GM19099 (cell line): Measurements from ENCODE around the gene RTCB.
"Not testable (repeated sequence)": the region's sequence is repeated elsewhere in the genome, so short reads cannot be mapped to it uniquely, and the experiment has no call there.

Experiments used
- POLR2A ChIP-seq: IDR thresholded peaks from 3 replicates; pipeline ENCODE4 v1.6.1; 2011; ENCODE audit warnings: low read depth; ENCODE audit not compliant: insufficient read length; ENCODE audit errors: extremely low read depth

Gene RTCB

DNA sequence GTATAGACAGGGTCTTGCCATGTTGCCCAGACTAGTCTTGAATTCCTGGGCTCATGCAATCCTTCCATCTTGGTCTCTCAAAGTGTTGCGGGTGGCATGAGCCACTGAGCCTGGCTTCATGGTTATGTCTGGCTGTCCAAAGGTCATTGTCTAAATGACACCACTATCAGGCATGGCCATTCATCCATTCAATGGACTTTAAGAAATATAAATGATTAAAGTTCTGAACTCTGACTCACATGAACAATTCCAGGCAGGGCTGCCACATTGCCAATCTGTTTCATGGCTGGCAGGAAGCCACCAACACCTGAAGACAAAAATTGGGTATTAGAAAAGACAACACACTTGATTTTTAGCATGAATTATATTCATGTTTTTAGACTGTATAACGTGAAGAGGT is 4.1 kb downstream of the RTCB start:
- TF ChIP-seq POLR2A = no peak

DNA sequence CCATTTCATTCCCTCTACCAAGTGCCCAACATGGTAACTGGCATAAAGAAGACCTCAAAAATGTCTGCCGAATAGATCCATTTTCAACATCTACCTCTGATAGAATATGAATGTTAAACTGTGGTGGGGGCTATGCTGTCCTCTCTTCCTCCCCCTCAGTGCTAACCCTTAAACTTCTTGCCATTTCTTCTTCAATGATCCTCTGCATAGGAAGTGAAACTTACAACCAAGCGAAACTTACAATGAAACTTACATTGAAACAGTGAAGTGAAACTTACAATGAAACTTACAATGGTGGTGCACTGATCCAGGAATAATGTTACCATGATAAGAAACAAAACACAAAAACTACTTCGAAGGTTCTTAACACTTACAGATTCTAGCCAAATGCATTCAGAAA is 4.7 kb downstream of the RTCB start:
- no peak for TF ChIP-seq POLR2A

DNA sequence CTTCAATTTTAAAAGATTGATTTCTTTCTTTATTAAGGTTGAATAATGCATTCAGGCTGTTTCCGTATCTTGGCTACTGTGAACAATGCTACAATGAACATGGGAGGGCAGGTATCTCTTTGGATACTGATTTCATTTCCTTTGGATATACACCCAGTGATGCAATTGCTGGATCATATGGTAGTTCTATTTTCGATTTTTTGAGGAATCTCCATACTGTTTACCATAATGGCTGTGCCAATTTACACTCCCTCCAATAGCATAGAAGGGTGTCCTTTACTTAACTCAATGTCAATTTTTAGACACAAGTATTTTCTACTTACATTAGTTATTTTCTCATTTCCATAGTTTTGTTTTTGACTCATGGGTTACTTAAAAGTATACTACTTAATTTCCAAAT is 8.0 kb downstream of the RTCB start:
- TF ChIP-seq POLR2A = no peak

DNA sequence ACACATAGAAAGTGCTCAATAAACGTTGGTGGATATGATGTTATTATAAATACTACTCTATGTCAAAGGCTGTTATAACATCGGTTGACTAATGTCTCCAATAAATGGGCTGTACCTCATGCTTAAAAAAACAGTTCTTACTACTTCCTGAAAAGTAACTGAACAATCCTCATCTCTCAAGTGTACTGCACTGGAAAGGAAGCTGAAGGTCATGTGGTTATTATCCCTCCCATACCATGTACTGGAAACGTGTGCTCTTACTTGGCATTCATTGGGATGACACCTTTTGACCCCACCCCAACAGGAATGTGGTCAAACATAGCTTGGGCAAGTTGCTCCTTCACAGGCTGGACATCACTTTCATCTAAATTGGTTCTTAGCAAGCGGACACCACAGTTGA is 10.6 kb downstream of the RTCB start:
- TF ChIP-seq POLR2A = no peak

DNA sequence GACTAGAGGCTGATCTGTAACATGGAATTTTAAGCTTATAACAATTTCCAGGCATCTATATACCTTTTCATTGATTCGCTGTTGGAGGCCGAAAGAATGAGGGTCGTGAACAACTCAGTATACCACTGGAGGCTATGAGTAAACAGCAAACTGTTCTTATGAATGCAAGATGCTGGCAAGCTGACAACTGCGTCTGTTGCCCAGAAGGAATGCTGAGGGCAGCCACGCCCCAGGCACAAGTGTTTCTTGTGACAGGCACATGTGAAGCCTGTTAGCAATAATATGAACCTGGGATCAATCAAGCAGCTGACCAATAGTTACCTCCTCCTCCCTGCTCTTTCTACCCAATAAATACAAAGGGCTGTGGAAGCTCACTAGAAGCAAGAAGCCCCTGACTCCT is 15.3 kb downstream of the RTCB start:
- TF ChIP-seq POLR2A = no peak

DNA sequence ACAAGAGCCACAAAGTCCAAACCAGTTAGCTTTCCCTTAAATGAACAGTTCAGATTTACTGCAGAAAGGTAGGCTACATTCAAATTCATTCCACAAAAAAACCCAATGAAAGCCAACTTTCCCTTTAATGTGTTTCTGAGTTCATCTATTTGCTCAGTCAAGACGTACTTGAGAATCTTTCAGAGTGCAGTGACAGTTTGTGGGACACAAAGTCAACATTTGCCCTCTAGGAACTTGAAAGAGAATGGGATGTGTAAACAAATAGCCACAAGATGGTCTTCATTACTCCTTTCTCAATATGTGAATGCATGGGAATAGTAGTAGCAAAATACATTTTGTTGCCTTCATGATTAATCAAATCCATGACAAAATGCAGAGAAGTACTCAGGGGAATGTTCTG is 15.8 kb downstream of the RTCB start:
- no peak for TF ChIP-seq POLR2A

DNA sequence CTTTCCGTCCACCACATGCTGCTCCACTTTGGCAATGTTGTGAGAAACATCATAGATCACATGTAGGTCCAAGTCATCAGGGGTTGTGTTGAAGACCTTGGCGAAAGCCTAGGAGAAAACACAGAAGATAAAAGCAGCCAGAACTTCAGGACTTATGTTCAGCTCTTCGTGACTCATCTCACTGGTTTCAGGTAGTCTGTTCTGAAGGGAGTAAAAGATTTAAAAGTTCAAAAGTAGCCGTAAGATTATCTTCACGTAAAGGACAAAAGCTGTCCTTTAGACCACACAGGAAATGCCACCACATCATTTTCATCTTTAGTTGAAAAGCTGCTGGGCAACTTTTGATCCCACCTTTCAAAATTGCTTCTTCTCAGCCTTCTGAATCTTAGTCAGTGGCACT is 16.9 kb downstream of the RTCB start:
- no peak for TF ChIP-seq POLR2A

DNA sequence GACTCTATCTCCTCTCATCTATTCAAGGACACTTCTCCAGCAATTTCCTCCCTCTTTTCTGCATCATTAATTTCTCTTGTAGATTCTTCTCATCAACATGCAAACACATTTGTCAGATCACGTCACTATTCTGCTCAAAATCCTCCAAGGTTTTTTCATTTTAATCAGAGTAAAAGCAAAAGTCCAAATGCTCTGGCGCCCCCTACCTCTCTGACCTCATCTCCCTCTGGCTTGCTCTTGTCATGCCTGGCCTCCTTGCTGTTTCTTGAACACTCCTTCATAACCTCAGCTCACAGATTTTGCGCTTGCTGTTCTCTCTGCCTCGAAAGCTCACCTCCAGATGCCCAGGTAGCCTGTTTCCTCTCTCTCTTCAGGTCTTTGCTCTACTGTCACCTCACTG is 22.4 kb downstream of the RTCB start:
- no peak for TF ChIP-seq POLR2A

DNA sequence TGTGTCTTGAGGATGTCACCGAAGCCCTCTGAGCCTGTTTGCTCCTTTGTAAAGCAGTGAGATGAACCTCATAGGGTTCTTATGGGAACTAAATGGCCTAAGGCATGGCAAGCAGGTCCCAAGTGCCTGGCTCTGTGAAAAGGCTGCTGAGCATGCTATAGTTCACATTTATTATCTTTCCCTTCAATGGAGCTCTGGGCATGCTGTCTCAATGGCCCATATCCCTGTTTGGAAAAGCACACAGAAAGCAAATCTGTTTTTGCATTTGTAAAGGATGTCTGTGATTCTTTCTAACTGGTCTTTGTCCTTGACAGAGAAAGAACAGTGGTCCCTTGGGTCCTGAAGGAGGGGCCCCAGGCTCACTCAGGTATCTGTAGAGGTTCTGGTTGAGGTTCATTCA is 26.4 kb downstream of the RTCB start:
- TF ChIP-seq POLR2A = no peak

DNA sequence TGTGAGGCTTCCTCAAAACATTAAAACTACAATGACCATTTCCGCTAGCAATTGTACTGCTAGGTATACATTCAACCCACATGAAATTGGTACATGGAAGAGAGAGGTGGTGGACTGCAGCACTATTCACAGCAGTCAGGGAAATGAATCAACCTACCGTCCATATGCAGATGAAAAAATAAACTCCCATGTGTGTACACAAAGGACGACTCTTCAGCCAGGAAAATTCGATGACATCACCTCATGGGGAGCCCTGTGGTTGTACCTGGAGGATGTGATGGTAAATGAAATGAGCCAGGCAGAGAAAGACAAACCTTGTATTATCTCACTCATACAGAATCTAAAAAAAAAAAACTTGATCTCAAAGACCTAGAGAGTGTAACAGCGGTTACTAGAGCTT is 31.1 kb downstream of the RTCB start:
- no peak for TF ChIP-seq POLR2A

DNA sequence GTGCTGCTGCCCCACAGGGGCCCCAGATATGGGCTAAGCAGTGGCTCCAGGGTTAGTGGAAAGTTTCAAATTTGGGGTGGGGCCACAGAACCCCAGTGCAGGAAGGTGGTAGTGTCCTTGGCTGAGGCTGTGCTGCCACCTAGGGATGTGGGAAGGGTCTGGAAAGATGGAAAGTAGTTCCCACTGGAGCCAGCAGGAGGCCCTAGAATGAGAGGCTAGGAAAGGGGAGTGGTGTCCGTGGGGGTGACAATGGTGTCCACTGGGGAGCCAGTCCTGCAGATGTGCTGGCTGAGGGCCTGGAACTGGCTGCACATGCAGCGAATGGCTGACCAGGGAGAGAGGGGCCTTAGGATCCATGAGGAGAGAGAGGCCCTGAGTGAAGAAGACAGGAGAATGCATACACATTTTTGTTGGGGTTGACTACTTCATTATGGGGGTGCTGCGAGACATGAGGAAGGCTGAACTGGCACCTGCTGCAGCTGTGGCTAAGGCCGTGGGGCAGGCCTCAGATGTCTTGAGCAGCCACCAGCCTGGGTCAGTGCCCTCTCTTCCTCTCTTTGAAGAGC is 33.3 kb downstream of the RTCB start:
- TF ChIP-seq POLR2A = no peak

DNA sequence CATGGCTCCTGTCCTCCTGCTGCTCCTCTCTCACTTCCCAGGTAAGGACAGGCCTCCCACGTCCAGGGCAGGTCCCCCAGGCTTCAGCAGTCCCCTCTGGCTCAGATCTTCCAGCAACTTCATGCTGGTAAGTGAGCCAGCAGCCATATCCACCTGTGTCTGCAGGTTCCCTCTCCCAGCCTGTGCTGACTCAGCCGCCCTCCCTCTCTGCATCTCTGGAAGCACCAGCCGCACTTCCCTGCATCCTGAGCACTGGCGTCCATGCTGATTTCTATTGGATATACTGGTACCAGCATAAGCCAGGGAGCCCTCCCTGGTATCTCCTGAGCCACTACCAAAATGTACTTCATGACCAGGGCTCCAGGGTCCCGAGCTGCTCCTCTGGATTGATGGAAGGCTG is 35.4 kb downstream of the RTCB start:
- TF ChIP-seq POLR2A = no peak

DNA sequence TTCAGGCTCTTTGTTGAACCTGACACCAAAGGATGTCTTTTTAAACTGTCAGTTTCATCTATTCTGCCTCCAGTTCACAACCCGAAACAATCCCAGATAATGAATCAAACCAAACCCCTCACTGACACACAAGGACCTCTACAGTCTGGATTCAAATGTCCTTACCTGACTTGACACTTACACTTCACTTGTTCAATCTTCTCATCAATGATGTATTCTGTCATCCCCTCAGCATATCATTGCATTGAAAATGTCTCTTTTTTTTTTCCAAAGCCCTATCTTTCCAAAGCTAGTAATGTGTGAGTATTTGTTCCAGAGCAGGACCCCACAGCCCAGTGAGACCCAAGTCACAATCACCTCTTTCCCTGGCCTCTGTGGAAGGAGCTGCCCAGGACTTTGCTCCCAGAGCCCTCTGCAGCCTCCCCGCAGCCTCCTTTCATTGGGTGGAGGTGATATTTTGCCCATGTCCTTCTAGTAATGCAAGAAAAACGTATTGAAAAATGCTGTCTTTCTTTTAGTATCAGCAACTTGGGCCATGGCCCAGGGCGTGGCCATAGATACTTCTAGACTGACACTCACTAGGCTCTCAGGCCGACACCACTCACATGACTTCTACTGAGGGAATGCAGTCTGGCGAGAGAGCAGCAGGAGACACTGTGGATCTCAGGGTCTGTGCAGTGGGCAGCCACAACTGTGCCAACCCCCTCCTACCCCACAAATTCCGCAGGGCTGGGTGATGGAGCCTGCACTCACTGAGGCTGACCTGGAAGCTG is 36.2 kb downstream of the RTCB start:
- no peak for TF ChIP-seq POLR2A

DNA sequence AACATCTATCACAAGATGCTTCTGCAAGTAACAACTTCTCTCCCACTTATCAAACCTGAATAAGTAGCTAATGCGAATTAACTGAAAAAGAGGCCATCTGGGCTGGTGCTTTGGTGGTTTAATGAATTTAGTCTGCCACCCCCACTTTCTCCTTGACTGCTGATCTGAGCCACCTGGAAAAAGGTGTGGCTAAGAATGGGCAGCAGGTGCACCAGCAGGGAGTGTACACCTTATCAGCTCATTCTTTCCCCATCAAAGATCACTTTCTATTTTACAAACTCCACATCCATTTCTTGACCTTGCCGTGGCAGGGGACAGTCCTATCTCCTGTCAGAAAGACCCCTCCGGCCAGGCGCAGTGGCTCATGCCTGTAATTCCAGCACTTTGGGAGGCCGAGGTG is 47.8 kb downstream of the RTCB start:
- no peak for TF ChIP-seq POLR2A

DNA sequence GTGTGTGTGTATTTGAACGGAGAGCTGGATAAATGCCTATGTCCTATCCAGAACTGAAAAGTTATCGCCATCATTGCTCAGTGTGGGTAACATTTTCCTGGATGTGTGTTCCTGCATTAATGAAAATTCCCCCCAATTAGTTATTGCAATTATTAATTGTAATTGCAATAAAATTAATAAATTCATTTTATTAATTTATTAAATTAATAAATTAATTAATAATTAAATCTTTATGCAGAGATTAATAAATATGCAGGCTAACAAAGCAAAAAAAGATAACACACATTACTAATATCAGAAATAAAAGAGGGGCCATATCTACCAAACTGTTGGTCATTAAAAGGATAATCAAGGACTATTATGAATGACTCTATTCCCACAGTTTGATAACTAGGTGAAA is 50.8 kb downstream of the RTCB start:
- TF ChIP-seq POLR2A = no peak

DNA sequence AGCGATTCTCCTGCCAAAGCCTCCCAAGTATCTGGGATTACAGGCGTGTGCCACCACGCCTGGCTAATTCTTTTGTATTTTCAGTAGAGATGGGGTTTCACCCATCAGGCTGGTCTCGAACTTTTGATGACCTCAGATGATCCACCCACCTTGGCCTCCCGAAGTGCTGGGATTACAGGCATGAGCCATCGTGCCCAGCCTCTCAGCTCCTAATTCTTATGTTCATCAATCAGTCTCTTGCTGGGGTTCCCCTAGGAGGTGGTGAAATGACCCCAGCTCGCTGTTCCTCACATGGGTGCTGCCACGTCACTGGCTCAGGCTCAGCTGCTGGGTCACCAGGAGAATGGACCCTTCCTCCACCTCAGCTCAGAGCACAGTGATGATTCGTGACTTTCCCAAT is 54.5 kb downstream of the RTCB start, which contains the start of gene RFPL3:
RFPL3 (plus strand) TSS at position 301 of the 400 bp plus-strand sequence. CDS start 205 bp downstream, outside the sequence.
- TF ChIP-seq POLR2A = not testable (repeated sequence)

DNA sequence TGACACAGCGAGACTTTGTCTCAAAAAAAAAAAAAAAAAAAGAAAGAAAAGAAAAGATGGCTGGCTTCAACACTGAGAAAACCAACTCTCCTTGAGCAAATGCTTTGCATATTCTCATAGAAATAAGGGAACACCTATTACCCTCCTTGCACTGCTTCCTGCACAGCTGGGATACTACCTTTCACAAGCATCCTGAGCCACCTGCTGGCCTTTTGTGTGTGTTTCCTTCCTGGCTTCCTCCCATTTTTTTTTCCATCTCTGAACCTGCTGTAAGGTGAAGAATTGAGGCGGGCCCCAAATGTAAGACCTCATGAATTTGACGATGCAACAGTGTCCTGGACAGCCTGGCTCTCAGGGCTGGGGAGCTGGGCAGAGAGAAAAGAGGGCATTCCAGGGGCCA is 56.3 kb downstream of the RTCB start:
- TF ChIP-seq POLR2A = no peak
